Ishikawa (cell line): Measurements from ENCODE around the gene HHIPL1.

Experiments used
- FOXM1 ChIP-seq: IDR thresholded peaks from 2 replicates; pipeline ENCODE4 v1.6.1; 2012; ENCODE audit warnings: low read depth, borderline replicate concordance
- NFIC ChIP-seq: IDR thresholded peaks from 2 replicates; pipeline ENCODE4 v1.6.1; 2012
- YY1 ChIP-seq: IDR thresholded peaks from 2 replicates; pipeline ENCODE4 v1.6.1; 2012; ENCODE audit warnings: low read depth
- ZBTB7A ChIP-seq: IDR thresholded peaks from 2 replicates; pipeline ENCODE4 v1.6.1; 2012; ENCODE audit warnings: low read depth
- TF ChIP-seq, protein P1 (sequence below): IDR thresholded peaks from 2 replicates; pipeline ENCODE4 v1.6.1; 2012
- TF ChIP-seq, protein P2 (sequence below): IDR thresholded peaks from 2 replicates; pipeline ENCODE4 v1.6.1; 2012; ENCODE audit warnings: low read depth, mild to moderate bottlenecking

DNA sequence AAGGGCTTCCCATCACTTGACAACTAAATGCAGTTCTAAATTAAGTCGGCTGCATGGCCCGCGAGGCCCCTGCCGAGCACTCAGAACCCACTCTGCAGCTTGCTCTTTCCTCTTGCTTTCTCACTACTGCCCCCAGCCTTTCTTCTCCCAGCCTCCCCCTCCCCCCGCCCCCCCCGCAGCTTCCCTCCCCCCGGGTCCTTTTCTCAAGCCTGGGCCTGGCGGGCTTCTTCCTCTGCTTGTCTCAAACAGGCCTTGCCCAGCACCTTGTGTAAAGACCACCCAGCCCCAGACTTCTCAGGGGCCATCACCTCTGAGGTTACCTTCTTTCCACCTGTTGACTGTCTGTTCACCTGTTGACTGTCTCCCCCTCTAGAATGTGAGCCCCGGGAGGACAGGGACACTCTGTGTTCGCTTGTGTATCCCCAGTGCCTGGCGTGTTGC lies 40.2 kb downstream of the HHIPL1 start:
- TF ChIP-seq, protein P1, sequence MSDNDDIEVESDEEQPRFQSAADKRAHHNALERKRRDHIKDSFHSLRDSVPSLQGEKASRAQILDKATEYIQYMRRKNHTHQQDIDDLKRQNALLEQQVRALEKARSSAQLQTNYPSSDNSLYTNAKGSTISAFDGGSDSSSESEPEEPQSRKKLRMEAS, result no peak
- TF ChIP-seq ZBTB7A (no peak), NFIC (no peak), YY1 (no peak), FOXM1 (no peak)
- TF ChIP-seq, protein P2, sequence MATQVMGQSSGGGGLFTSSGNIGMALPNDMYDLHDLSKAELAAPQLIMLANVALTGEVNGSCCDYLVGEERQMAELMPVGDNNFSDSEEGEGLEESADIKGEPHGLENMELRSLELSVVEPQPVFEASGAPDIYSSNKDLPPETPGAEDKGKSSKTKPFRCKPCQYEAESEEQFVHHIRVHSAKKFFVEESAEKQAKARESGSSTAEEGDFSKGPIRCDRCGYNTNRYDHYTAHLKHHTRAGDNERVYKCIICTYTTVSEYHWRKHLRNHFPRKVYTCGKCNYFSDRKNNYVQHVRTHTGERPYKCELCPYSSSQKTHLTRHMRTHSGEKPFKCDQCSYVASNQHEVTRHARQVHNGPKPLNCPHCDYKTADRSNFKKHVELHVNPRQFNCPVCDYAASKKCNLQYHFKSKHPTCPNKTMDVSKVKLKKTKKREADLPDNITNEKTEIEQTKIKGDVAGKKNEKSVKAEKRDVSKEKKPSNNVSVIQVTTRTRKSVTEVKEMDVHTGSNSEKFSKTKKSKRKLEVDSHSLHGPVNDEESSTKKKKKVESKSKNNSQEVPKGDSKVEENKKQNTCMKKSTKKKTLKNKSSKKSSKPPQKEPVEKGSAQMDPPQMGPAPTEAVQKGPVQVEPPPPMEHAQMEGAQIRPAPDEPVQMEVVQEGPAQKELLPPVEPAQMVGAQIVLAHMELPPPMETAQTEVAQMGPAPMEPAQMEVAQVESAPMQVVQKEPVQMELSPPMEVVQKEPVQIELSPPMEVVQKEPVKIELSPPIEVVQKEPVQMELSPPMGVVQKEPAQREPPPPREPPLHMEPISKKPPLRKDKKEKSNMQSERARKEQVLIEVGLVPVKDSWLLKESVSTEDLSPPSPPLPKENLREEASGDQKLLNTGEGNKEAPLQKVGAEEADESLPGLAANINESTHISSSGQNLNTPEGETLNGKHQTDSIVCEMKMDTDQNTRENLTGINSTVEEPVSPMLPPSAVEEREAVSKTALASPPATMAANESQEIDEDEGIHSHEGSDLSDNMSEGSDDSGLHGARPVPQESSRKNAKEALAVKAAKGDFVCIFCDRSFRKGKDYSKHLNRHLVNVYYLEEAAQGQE, result no peak
